ENCODE results near the gene C2CD3.
A peak's percentile ranks its signal among the peaks of the same experiment; 100 is the strongest.

C2CD3 gene

DNA sequence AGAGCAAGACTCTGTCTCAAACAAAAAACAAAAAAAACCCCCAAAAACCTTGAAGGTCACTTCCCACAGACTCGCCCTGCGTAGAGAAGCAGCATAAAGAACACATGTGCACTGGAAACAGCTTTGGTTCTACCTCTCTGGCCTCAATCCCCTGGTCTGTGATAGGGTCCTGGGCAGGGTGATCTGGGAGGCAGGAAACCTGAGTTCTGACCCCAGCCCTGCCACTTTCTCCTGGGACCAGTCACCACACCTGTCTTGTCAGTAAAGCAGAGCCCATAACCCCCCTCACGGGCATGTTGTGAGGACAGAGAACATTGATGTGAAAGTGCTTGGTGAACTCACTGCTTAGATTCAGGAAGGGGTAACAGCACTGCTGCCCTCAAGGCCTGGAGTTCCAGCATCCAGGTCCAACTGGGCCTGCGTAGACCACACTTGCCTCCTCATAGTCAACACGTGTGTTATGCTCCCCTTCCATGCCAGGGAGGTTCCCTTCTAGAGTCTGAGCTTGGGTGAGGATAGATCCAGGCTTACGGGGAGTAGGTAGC, 199.6 kb downstream of the C2CD3 start:
- Mint-ChIP-seq H3K4me1 (peaks cover 81% of the 10 kb centered on the region), H3K36me3 (peaks cover 34% of the 10 kb centered on the region), H3K9me3 (no peaks in the 10 kb centered on the region), H3K4me3 (no peak overlapping the region), H3K27me3 (no peaks in the 10 kb centered on the region), H3K27ac (peak overlapping the region; percentile 93)
- ATAC-seq = peak; percentile 61

DNA sequence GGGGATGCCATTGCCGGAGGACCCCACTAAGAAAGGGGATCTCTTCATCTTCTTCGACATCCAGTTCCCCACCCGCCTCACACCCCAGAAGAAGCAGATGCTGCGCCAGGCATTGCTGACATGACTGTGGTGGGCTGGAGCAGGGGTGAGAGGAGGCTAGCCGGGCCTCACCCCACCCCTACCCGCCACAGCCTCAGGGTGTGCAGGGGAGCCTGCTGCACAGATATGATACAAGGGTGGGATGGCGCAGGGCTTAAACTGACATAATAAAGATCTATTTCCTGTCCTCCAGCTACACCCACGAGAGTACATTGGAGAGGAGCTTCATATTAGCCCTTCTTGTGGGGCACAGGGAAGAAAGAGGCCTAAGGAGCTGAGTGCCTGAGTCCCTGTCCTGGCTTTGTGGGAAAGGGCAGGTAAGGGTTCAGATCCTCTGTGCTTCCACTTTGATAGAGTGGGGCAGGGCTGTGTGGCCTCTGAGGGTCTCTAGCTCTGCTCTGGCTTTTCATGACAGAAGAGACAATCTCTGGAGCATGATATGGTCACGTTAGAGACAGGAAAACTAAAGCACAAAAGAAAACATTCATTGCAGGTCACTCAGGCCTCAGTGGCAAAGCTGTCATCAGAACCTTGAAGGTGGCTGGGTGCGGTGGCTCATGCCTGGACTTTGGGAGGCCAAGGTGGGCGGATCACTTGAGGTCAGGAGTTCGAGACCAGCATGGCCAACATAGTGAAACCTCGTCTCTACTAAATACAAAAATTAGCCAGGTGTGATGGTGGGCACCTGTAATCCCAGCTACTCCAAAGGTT, 200.6 kb downstream of the C2CD3 start:
- ATAC-seq = no peak
- no peak overlapping the region for H3K4me3 Mint-ChIP-seq
- peaks cover 23% of the 10 kb centered on the region for H3K36me3 Mint-ChIP-seq
- peak overlapping the region; percentile 93 for H3K27ac Mint-ChIP-seq
- H3K27me3 Mint-ChIP-seq = no peaks in the 10 kb centered on the region
- no peaks in the 10 kb centered on the region for H3K9me3 Mint-ChIP-seq
- peaks cover 75% of the 10 kb centered on the region for H3K4me1 Mint-ChIP-seq

DNA sequence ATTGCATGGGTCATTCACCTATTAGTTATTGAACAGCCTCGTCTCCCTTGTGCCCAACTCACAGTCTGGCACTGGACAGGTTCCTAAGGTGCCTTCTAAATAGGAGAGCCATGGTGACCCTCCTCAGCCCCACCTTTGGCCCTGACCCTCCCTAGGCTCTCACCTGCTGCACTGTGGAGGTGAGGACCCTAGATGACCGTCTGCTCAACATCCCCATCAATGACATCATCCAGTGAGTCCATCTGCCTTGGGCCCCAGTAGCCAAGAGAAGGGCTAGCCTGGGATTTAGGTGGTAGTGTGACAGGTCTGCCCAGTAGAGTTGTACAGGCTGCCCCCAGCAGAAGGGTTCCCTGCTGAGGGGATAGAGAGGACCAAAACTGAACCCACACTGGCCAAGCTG, 201.7 kb downstream of the C2CD3 start:
- peak overlapping the region; percentile 93 for H3K27ac Mint-ChIP-seq
- no peak for ATAC-seq
- no peak overlapping the region for H3K4me3 Mint-ChIP-seq
- no peaks in the 10 kb centered on the region for H3K9me3 Mint-ChIP-seq
- no peaks in the 10 kb centered on the region for H3K27me3 Mint-ChIP-seq
- peaks cover 72% of the 10 kb centered on the region for H3K4me1 Mint-ChIP-seq
- peaks cover 13% of the 10 kb centered on the region for H3K36me3 Mint-ChIP-seq

DNA sequence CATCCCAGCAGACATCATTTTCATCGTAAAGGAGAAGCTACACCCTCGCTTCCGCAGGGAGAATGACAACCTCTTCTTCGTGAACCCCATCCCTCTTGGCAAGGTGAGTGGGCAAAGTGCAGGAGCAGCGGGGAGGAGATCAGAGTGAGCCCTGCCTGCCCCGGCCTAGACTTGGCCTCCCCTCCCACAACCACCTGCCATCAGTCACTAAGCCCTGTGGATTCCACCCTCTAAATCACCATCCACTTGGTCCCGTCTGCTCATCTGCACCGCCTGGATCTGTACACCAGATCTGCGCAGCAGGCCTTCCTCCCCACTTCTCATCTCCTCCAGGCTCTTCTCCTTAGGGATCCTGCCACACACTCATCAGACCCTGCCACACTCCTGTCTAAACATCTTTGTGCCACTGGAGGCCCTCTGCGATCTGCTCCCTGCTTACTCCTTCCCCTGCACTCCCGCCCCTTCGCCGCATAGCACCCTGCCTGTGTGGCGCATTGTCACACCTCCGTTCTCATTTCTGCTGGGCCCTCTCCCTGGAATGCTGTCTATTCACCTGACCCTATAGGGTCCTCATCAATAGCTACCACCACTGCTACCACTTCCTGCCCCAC, 202.3 kb downstream of the C2CD3 start:
- Mint-ChIP-seq H3K9me3 (no peaks in the 10 kb centered on the region), H3K36me3 (peaks cover 6% of the 10 kb centered on the region), H3K27me3 (no peaks in the 10 kb centered on the region), H3K27ac (peak overlapping the region; percentile 93), H3K4me1 (peaks cover 70% of the 10 kb centered on the region), H3K4me3 (no peak overlapping the region)
- no peak for ATAC-seq

DNA sequence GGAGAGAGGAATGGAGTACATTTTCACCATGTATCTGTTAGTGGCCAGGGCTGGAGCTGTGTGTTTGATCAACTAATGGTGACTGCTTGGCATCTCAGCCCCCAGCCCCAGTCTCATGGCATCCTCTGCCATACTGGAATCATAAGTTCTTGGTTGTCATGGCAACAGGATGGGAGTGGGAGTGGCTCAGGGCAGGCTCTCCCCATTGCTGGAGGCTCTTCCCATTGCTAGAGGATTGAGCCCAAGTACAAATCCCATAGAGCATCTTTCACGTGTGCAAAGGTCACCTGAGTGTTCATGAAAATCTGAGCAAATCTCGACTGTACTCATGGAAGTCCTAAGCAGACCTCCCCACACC, 205.1 kb downstream of the C2CD3 start:
- H3K36me3 Mint-ChIP-seq = no peaks in the 10 kb centered on the region
- no peaks in the 10 kb centered on the region for H3K9me3 Mint-ChIP-seq
- no peak overlapping the region for H3K4me3 Mint-ChIP-seq
- peaks cover 43% of the 10 kb centered on the region for H3K4me1 Mint-ChIP-seq
- no peak for ATAC-seq
- no peak overlapping the region for H3K27ac Mint-ChIP-seq
- H3K27me3 Mint-ChIP-seq = no peaks in the 10 kb centered on the region

DNA sequence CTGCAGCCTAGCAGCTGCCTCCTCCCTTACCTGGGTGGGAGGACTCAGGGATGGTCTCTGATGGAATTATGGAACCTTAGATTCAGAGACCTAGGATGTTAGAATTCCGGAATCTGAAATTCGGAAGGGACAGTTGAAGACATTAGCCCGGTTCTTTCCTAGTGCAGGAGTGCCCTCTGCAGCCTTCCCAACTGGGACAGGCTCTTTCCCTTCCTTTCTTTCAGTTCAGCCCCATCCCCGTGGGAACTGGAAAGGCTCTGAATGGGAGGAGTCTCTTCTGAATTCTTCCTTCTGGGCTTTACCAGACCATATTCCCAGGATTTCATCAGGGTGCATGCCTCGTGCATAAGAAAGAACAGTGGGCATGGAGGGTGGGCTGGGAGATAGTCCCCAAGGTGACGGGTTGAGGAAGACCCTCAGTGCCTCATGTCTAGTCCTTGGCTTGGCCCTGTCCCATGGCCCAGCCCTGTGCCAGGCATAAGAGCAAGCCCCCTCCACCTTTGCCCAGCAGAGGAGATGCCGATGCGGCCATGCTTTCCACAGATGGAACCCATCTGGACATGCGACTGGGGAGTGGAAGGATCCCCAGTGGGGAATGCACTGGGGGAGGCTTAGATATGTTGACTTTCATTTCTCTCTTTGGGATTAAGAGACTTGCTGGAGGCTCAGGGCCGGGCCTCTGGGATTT, 205.6 kb downstream of the C2CD3 start:
- H3K27ac Mint-ChIP-seq = no peak overlapping the region
- H3K36me3 Mint-ChIP-seq = no peaks in the 10 kb centered on the region
- H3K4me1 Mint-ChIP-seq = peaks cover 37% of the 10 kb centered on the region
- no peak overlapping the region for H3K4me3 Mint-ChIP-seq
- H3K27me3 Mint-ChIP-seq = no peaks in the 10 kb centered on the region
- no peak for ATAC-seq
- H3K9me3 Mint-ChIP-seq = no peaks in the 10 kb centered on the region

DNA sequence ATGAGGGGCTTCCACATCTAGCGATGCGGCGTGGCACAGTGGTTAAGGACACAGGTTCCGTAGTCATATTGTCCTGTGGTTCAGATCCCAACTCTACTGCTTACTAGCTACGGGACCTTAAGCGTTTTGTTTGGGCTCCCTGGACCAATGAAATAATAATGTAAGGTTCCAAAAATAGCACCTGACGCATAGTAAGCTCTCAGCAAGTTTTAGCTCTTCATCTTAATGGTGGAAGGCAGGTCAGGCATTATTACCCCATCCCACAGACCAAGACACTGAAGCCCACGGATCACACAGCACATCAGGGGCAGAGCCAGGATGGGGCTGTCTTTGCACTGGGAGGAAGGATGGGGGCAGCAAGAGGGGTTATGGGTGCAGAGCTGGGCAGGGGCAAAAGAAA, 206.9 kb downstream of the C2CD3 start:
- Mint-ChIP-seq H3K36me3 (no peaks in the 10 kb centered on the region), H3K27me3 (no peaks in the 10 kb centered on the region), H3K4me3 (no peak overlapping the region), H3K4me1 (peaks cover 24% of the 10 kb centered on the region), H3K9me3 (no peaks in the 10 kb centered on the region), H3K27ac (no peak overlapping the region)
- no peak for ATAC-seq

Measured in stimulated activated memory B cell treated with anti-CD40 and anti-IgM and Interleukin-4, amounts not matched to agents 10 μg/mL and 1 μg/mL and 100 μg/mL, for 72 hours (primary cell).